H1 (cell line): ENCODE measurements around the gene ATP2B3. TPM values are rescaled to one million over a fixed set of nuclear protein-coding genes. Genes with fewer than 3 reads are reported as not detected.

ENCODE experiments used
- EZH2 ChIP-seq: fragments of 200-600 bp; sonication (generic); IDR thresholded peaks from 2 replicates; pipeline ENCODE4 v1.7.1; 2012; ENCODE audit warnings: low read depth, mild to moderate bottlenecking, moderate library complexity, low read length, inconsistent platforms; ENCODE audit not compliant: severe bottlenecking
- KDM5A ChIP-seq: fragments of 200-600 bp; IDR thresholded peaks from 2 replicates; pipeline ENCODE4 v1.7.1; 2012; ENCODE audit warnings: mild to moderate bottlenecking, low read length, inconsistent platforms, mixed read lengths
- polyA plus RNA-seq, 7 experiments: library from polyadenylated mRNA; depleted of rRNA in 3 of 7; stranded (reverse) in 5 of 7; unstranded in 2 of 7; fragments of >200 nt in 5 of 7; fragments of 200-250 nt in 2 of 7; gene quantifications; 1 replicate in 5 of 7; 2 replicates in 1 of 7; 4 replicates in 1 of 7; pipeline versions ENCODE4 v1.2.1 to v1.2.3, GENCODE V29; 2011 to 2013; ENCODE audit warnings: missing spikeins in 2 of 7, mixed read lengths in 2 of 7
- total RNA-seq: library from RNA; stranded (reverse); fragmentation: NEBNext Ultra II Directional; extraction: Animal tissue kit (Norgen Biotek cat#: 25700); gene quantifications from 2 replicates; pipeline ENCODE4 v1.2.1, GENCODE V29; 2021

Gene ATP2B3
- total and polyA plus RNA-seq, 2 of the 8 experiments (the other 6 are each of a cell fraction or from before 2014, with no cell fraction given) = 0.14 to 0.19 TPM

DNA sequence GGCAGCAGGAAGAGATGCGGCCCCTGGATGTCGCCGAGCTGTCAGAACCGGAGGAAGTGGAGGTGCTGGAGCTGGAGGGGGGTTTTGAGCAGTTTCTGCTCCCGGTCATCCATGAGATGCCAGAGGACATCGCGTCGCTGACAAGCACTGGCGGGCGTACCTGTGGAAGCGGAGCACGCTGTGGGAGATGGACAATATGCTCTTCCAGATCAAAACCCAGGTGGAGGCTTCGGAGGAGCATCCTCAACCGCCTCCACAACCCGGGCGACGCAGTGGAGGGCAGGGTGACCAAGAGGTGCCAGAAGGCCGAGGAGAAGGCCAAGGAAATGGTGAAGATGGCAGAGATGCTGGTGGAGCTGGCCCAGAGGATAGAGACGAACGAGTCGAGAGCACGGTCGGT is 89.1 kb downstream of the ATP2B3 start (continued):
- TF ChIP-seq EZH2 (no peak), KDM5A (no peak)
